ENCODE results near the gene PRMT1. TPM values are rescaled to one million over a fixed set of nuclear protein-coding genes. Genes with fewer than 3 reads are reported as not detected.
A peak's percentile ranks its signal among the peaks of the same experiment; 100 is the strongest.

PRMT1 gene
- total RNA-seq, 1 experiment from 2014 or later: 219 TPM

- POLR2A ChIA-PET: no interaction called here
- H3K4me3 ChIP-seq (ENCODE audit: low read depth in 2 of 2, low read length in 2 of 2): no peak overlapping the region
- no peak overlapping the region for H3K27ac ChIP-seq (ENCODE audit: low read length)
- no peak for DNase-seq (ENCODE audit: low read depth, low spot score)
- no peaks in the 10 kb centered on the region for H3K4me1 ChIP-seq (ENCODE audit: control insufficient read depth, insufficient read depth, low read length)
- no peak for ATAC-seq
- H3K9me3 ChIP-seq (ENCODE audit: control insufficient read depth, insufficient read depth, low read depth, low read length): no peaks in the 10 kb centered on the region
- in situ Hi-C loops (cut with HindIII; ENCODE audit: low pct_unique_long_range_greater_than_20kb, low sequenced_read_pairs): no loop called here
- H3K36me3 ChIP-seq (ENCODE audit: control insufficient read depth, insufficient read depth, low read length): no peaks in the 10 kb centered on the region
- CTCF ChIA-PET: interaction anchor here (0.6 kb wide), 1 partner anchor 706 kb away, joined by 3 read pairs; the partner anchor contains the start of gene GYS1
- BruUV-seq (replicated peaks): no TSS peak
- intact Hi-C loops (cut with micrococcal nuclease; ENCODE audit: unreplicated experiment): no loop called here
- H3K27me3 ChIP-seq (ENCODE audit: control insufficient read depth, insufficient read depth, low read length): no peaks in the 10 kb centered on the region
- TF ChIP-seq CTCF (IDR thresholded peaks at IDR 0.05) (no peak), TCF7L2 (IDR thresholded peaks at IDR 0.05; ENCODE audit: low read depth, low read length) (no peak), SIN3A (IDR thresholded peaks at IDR 0.05; ENCODE audit: borderline replicate concordance, insufficient read depth, low read depth, low read length) (no peak), REST (IDR thresholded peaks at IDR 0.05; ENCODE audit: insufficient read depth in 1 of 2, low read depth in 2 of 2, low read length in 1 of 2) (no peak), POLR2AphosphoS5 (IDR thresholded peaks at IDR 0.05; ENCODE audit: low read depth, low read length) (no peak)
These were observed 22.3 kb downstream of the PRMT1 start for GRCh38 chr19:49699364-49699763.

GRCh38 chr19:49700563-49700962, 23.5 kb downstream of the PRMT1 start:
- POLR2A ChIA-PET: no interaction called here
- BruUV-seq (replicated peaks): no TSS peak
- no peaks in the 10 kb centered on the region for H3K4me1 ChIP-seq (ENCODE audit: control insufficient read depth, insufficient read depth, low read length)
- H3K27me3 ChIP-seq (ENCODE audit: control insufficient read depth, insufficient read depth, low read length): no peaks in the 10 kb centered on the region
- DNase-seq (ENCODE audit: low read depth, low spot score) (no peak), ATAC-seq (peak; percentile 76)
- no peak overlapping the region for H3K27ac ChIP-seq (ENCODE audit: low read length)
- no peak for TF ChIP-seq CTCF (IDR thresholded peaks at IDR 0.05)
- TF ChIP-seq TCF7L2 (IDR thresholded peaks at IDR 0.05; ENCODE audit: low read depth, low read length): no peak
- no peak for TF ChIP-seq REST (IDR thresholded peaks at IDR 0.05; ENCODE audit: insufficient read depth in 1 of 2, low read depth in 2 of 2, low read length in 1 of 2)
- TF ChIP-seq SIN3A (IDR thresholded peaks at IDR 0.05; ENCODE audit: borderline replicate concordance, insufficient read depth, low read depth, low read length): no peak
- no peak for TF ChIP-seq POLR2AphosphoS5 (IDR thresholded peaks at IDR 0.05; ENCODE audit: low read depth, low read length)
- no peaks in the 10 kb centered on the region for H3K9me3 ChIP-seq (ENCODE audit: control insufficient read depth, insufficient read depth, low read depth, low read length)
- H3K4me3 ChIP-seq (ENCODE audit: low read depth in 2 of 2, low read length in 2 of 2): no peak overlapping the region; a peak in 1 of 4 replicates
- in situ Hi-C loops (cut with HindIII; ENCODE audit: low pct_unique_long_range_greater_than_20kb, low sequenced_read_pairs): no loop called here
- H3K36me3 ChIP-seq (ENCODE audit: control insufficient read depth, insufficient read depth, low read length): no peaks in the 10 kb centered on the region
- CTCF ChIA-PET: no interaction called here
- intact Hi-C loops (cut with micrococcal nuclease; ENCODE audit: unreplicated experiment): no loop called here
